Measurements from ENCODE around the gene CXCL9. TPM values are rescaled to one million over a fixed set of nuclear protein-coding genes. Genes with fewer than 3 reads are reported as not detected.

The CXCL9 gene
- total RNA-seq, 1 experiment from 2014 or later: not detected

DNA sequence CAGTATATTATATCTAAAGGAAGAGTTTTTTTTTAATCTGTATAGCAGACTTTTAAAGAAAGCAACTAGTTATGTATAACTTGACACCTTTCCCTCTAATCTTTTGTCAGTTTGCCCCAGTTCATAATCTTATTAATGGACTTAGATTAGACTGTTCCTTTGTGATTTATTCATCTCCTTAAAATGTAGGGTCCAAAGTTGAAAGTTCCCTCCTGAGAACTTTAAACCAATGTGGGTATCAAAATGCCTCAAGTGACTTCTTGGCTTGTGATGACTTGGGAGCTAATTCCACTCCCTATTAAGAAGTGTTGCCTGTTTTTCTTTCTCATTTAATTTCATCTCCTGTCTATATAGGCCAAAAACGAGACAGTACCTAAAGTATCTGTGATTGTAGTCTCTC, 10.2 kb downstream of the CXCL9 start:
- Histone ChIP-seq H3K9me3 (ENCODE audit: low read length) (no peaks in the 10 kb centered on the region), H3K27ac (ENCODE audit: low read length) (no peak overlapping the region), H3K9ac (ENCODE audit: low read length) (no peak overlapping the region), H4K20me1 (ENCODE audit: insufficient read depth, low read depth, low read length) (no peaks in the 10 kb centered on the region), H3K36me3 (ENCODE audit: insufficient read depth, low read length) (no peaks in the 10 kb centered on the region), H3K9me2 (replicated peaks; ENCODE audit: insufficient read depth, low read length) (no peaks in the 10 kb centered on the region), H3K4me2 (ENCODE audit: low read depth, low read length, poor library complexity, severe bottlenecking) (no peak overlapping the region), H3K4me1 (ENCODE audit: low read length) (no peaks in the 10 kb centered on the region), H3K79me2 (ENCODE audit: low read length) (no peaks in the 10 kb centered on the region), H3K27me3 (ENCODE audit: low read length) (no peaks in the 10 kb centered on the region), H3K4me3 (ENCODE audit: low read length) (no peak overlapping the region), H2AFZ (ENCODE audit: low read length) (no peak overlapping the region)
- no peak for DNase-seq

DNA sequence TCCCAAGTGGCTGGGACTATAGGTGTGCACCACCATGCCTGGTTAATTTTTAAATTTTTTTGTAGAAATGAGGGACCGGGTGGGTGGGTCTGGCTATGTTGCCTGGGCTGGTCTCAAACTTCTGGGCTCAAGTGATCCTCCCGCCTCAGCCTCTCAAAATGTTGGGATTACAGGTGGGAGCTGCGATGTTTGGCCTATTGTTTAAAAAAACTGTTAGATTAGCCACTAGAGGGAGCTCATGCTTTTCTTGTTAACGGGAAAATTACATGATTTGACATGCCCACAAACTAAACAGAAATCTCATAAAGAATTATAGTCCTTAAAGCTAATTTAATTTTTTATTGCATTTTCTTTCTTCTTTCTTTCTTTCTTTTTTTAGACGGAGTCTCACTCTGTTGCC, 11.6 kb downstream of the CXCL9 start:
- Histone ChIP-seq H3K36me3 (ENCODE audit: insufficient read depth, low read length) (no peaks in the 10 kb centered on the region), H3K9ac (ENCODE audit: low read length) (no peak overlapping the region), H3K79me2 (ENCODE audit: low read length) (peaks cover under 1% of the 10 kb centered on the region), H3K4me2 (ENCODE audit: low read depth, low read length, poor library complexity, severe bottlenecking) (no peak overlapping the region), H4K20me1 (ENCODE audit: insufficient read depth, low read depth, low read length) (no peaks in the 10 kb centered on the region), H3K4me3 (ENCODE audit: low read length) (no peak overlapping the region), H3K27me3 (ENCODE audit: low read length) (no peaks in the 10 kb centered on the region), H3K9me2 (replicated peaks; ENCODE audit: insufficient read depth, low read length) (no peaks in the 10 kb centered on the region), H3K4me1 (ENCODE audit: low read length) (0 out of 2 replicates have a peak, but pooled peaks cover 3% of the 10 kb centered on the region), H3K9me3 (ENCODE audit: low read length) (no peaks in the 10 kb centered on the region), H3K27ac (ENCODE audit: low read length) (no peak overlapping the region), H2AFZ (ENCODE audit: low read length) (no peak overlapping the region)
- peak; percentile 77 for DNase-seq

DNA sequence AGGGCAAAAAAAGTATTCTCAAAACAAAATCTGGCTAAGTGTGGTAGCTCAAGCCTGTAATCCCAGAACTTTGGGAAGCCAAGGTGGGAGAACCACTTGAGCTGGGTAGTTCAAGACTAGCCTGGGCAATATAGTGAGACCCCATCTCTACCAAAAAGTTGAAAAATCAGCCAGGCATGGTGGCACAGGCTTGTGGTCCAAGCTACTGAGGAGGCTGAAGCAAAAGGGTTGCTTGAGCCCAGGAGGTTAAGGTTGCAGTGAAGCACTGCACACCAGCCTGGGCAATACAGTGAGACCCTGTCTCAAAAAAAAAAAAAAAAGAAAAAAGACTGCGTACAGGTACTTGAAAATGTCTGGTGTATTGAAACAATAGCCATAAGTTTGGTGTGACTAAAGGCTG, 14.8 kb downstream of the CXCL9 start:
- Histone ChIP-seq H3K9me3 (ENCODE audit: low read length) (no peaks in the 10 kb centered on the region), H3K27me3 (ENCODE audit: low read length) (no peaks in the 10 kb centered on the region), H3K4me3 (ENCODE audit: low read length) (no peak overlapping the region), H3K27ac (ENCODE audit: low read length) (no peak overlapping the region), H3K9me2 (replicated peaks; ENCODE audit: insufficient read depth, low read length) (no peaks in the 10 kb centered on the region), H3K4me1 (ENCODE audit: low read length) (peaks cover 14% of the 10 kb centered on the region), H3K9ac (ENCODE audit: low read length) (no peak overlapping the region), H3K4me2 (ENCODE audit: low read depth, low read length, poor library complexity, severe bottlenecking) (no peak overlapping the region), H2AFZ (ENCODE audit: low read length) (no peak overlapping the region), H3K79me2 (ENCODE audit: low read length) (peaks cover 33% of the 10 kb centered on the region), H4K20me1 (ENCODE audit: insufficient read depth, low read depth, low read length) (no peaks in the 10 kb centered on the region), H3K36me3 (ENCODE audit: insufficient read depth, low read length) (no peaks in the 10 kb centered on the region)
- no peak for DNase-seq

DNA sequence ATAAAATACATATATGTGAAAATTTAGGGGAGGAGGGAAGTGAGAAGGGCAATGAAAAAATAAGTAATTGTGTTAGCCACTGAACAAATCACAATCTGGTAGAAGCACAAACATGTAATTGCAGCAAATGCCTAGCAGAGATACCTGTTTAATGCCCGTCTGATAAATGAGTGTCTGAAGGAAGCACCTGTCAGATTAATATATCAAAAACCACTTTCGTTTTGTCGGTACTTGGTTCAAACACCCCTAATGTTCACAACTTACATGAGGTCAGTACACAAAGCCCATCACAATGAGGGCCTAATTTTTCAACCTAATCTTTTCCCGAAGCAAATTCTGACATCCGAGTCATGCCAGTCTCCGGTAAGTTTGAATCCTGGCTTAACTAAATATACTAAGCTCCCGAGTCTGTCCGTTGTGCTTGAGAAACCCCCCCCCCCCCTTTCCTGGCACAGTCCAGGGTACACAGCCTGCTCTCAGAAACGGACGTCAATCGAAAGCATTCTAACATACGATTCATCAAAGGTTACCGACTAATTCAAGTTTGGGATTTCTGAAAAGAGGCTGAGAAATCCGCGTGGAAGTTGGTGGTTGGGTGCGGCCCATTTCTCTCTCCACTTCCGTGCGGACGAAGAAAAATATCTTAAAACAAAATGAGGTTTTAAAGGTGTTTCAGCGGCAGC, 17.3 kb downstream of the CXCL9 start:
- peak overlapping the region; percentile 89 for H3K4me3 ChIP-seq (ENCODE audit: low read length)
- H2AFZ ChIP-seq (ENCODE audit: low read length): no peak overlapping the region
- H3K4me1 ChIP-seq (ENCODE audit: low read length): peaks cover 14% of the 10 kb centered on the region
- peak overlapping the region; percentile 91 for H3K4me2 ChIP-seq (ENCODE audit: low read depth, low read length, poor library complexity, severe bottlenecking)
- peak overlapping the region; percentile 85 for H3K9ac ChIP-seq (ENCODE audit: low read length)
- no peaks in the 10 kb centered on the region for H3K9me3 ChIP-seq (ENCODE audit: low read length)
- H3K9me2 ChIP-seq (replicated peaks; ENCODE audit: insufficient read depth, low read length): no peaks in the 10 kb centered on the region
- H3K36me3 ChIP-seq (ENCODE audit: insufficient read depth, low read length): no peaks in the 10 kb centered on the region
- no peaks in the 10 kb centered on the region for H3K27me3 ChIP-seq (ENCODE audit: low read length)
- H3K27ac ChIP-seq (ENCODE audit: low read length): no peak overlapping the region; the same call in 1 of the 2 replicates
- H3K79me2 ChIP-seq (ENCODE audit: low read length): peaks cover 58% of the 10 kb centered on the region
- H4K20me1 ChIP-seq (ENCODE audit: insufficient read depth, low read depth, low read length): no peaks in the 10 kb centered on the region
- DNase-seq: peak; percentile 45

DNA sequence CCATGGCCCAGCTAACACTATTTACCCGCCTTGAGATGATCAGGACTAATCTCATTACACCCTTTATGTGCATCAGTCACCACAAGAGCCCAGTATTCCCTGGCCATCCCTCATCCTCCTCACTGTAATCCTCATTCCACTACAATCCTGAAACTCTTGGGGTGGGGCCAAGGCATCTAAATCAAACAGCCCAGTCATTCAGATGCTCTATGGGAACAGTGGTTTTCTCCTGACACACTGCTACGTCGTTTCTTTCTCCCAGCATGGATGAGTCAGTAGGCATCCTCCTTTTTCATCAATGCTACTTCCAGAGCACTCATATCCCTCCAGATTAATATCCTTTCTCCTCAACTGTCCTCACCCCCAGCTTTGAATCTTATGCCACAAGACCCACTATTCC, 22.2 kb downstream of the CXCL9 start:
- H4K20me1 ChIP-seq (ENCODE audit: insufficient read depth, low read depth, low read length): no peaks in the 10 kb centered on the region
- H3K9me3 ChIP-seq (ENCODE audit: low read length): no peaks in the 10 kb centered on the region
- no peak overlapping the region for H3K4me2 ChIP-seq (ENCODE audit: low read depth, low read length, poor library complexity, severe bottlenecking)
- H3K9me2 ChIP-seq (replicated peaks; ENCODE audit: insufficient read depth, low read length): no peaks in the 10 kb centered on the region
- H3K4me1 ChIP-seq (ENCODE audit: low read length): peaks cover 12% of the 10 kb centered on the region
- no peak overlapping the region for H3K27ac ChIP-seq (ENCODE audit: low read length)
- peaks cover 60% of the 10 kb centered on the region for H3K79me2 ChIP-seq (ENCODE audit: low read length)
- no peak overlapping the region for H3K4me3 ChIP-seq (ENCODE audit: low read length)
- no peak overlapping the region for H3K9ac ChIP-seq (ENCODE audit: low read length)
- H3K27me3 ChIP-seq (ENCODE audit: low read length): no peaks in the 10 kb centered on the region
- no peaks in the 10 kb centered on the region; the same call in none of the 2 replicates for H3K36me3 ChIP-seq (ENCODE audit: insufficient read depth, low read length)
- H2AFZ ChIP-seq (ENCODE audit: low read length): no peak overlapping the region
- no peak for DNase-seq

DNA sequence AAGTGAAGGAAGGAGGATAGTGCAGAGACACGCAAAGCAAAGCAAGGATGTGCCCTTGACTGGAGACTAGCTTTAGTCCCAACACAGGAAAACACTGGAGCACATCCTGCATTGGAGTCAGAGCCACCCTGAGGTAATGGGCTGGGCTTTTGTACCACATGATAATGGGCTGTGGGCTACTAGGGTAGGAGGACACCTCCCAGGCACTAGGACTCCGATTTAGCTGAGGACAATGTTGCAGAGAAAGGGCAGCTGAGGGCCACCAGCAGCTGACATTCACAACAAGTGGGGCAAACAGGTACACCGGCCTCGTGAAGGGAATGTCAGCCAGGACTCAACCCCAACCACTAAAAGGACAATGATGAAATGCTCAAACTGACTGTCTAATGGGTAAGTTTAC, 26.7 kb downstream of the CXCL9 start:
- H4K20me1 ChIP-seq (ENCODE audit: insufficient read depth, low read depth, low read length): no peaks in the 10 kb centered on the region
- H3K27ac ChIP-seq (ENCODE audit: low read length): no peak overlapping the region
- DNase-seq: no peak
- no peaks in the 10 kb centered on the region for H3K9me3 ChIP-seq (ENCODE audit: low read length)
- peaks cover 14% of the 10 kb centered on the region for H3K79me2 ChIP-seq (ENCODE audit: low read length)
- H3K9me2 ChIP-seq (replicated peaks; ENCODE audit: insufficient read depth, low read length): no peaks in the 10 kb centered on the region
- no peak overlapping the region for H3K9ac ChIP-seq (ENCODE audit: low read length)
- H3K36me3 ChIP-seq (ENCODE audit: insufficient read depth, low read length): peaks cover 28% of the 10 kb centered on the region
- H3K27me3 ChIP-seq (ENCODE audit: low read length): no peaks in the 10 kb centered on the region
- no peak overlapping the region for H3K4me2 ChIP-seq (ENCODE audit: low read depth, low read length, poor library complexity, severe bottlenecking)
- no peaks in the 10 kb centered on the region for H3K4me1 ChIP-seq (ENCODE audit: low read length)
- H3K4me3 ChIP-seq (ENCODE audit: low read length): no peak overlapping the region
- no peak overlapping the region for H2AFZ ChIP-seq (ENCODE audit: low read length)

DNA sequence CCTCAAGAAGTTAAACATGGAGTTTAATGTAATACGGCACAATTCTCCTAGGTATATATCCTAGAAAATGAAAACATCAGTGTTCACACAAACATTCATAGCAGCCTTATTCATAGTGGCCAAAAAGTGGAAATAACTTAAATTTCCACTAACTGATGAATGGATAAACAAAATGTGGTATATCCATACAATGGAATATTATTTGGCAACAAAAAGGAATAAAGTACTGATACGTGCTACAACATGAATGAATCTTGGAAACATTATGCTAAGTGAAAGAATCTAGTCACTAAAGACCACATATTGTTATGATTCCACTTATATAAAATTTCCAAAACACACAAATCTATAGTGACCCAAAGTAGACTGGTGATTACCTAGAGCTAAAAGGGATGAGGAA, 31.1 kb downstream of the CXCL9 start:
- H2AFZ ChIP-seq (ENCODE audit: low read length): no peak overlapping the region
- H3K36me3 ChIP-seq (ENCODE audit: insufficient read depth, low read length): peaks cover 31% of the 10 kb centered on the region
- no peak overlapping the region for H3K4me3 ChIP-seq (ENCODE audit: low read length)
- H3K27ac ChIP-seq (ENCODE audit: low read length): no peak overlapping the region
- H3K9me2 ChIP-seq (replicated peaks; ENCODE audit: insufficient read depth, low read length): no peaks in the 10 kb centered on the region
- H4K20me1 ChIP-seq (ENCODE audit: insufficient read depth, low read depth, low read length): no peaks in the 10 kb centered on the region
- no peaks in the 10 kb centered on the region for H3K9me3 ChIP-seq (ENCODE audit: low read length)
- no peaks in the 10 kb centered on the region for H3K27me3 ChIP-seq (ENCODE audit: low read length)
- no peaks in the 10 kb centered on the region for H3K4me1 ChIP-seq (ENCODE audit: low read length)
- no peak for DNase-seq
- no peak overlapping the region for H3K4me2 ChIP-seq (ENCODE audit: low read depth, low read length, poor library complexity, severe bottlenecking)
- no peaks in the 10 kb centered on the region for H3K79me2 ChIP-seq (ENCODE audit: low read length)
- H3K9ac ChIP-seq (ENCODE audit: low read length): no peak overlapping the region

DNA sequence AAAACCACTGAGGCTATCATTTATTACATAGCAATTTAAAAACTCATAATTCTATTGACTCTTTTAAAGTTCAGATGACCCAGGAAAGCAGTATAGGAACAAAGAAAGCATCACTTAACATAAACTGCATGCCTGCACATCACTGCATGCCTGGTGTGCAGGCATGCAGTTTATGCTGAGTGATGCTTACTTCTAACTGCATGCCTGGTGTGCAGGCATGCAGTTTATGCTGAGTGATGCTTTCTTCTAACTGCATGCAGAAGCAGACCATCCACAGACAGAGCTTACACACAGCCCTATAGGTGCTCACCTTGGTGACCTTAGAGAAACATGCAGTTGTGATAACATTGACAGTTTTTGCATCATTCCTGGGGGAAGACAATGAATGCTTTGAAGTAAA, 33.5 kb downstream of the CXCL9 start:
- Histone ChIP-seq H3K9me2 (replicated peaks; ENCODE audit: insufficient read depth, low read length) (no peaks in the 10 kb centered on the region), H3K79me2 (ENCODE audit: low read length) (no peaks in the 10 kb centered on the region), H3K4me3 (ENCODE audit: low read length) (no peak overlapping the region), H3K27me3 (ENCODE audit: low read length) (no peaks in the 10 kb centered on the region), H3K36me3 (ENCODE audit: insufficient read depth, low read length) (peaks cover 38% of the 10 kb centered on the region), H3K27ac (ENCODE audit: low read length) (no peak overlapping the region), H4K20me1 (ENCODE audit: insufficient read depth, low read depth, low read length) (no peaks in the 10 kb centered on the region), H3K4me2 (ENCODE audit: low read depth, low read length, poor library complexity, severe bottlenecking) (no peak overlapping the region), H3K9me3 (ENCODE audit: low read length) (no peaks in the 10 kb centered on the region), H3K9ac (ENCODE audit: low read length) (no peak overlapping the region), H3K4me1 (ENCODE audit: low read length) (no peaks in the 10 kb centered on the region), H2AFZ (ENCODE audit: low read length) (no peak overlapping the region)
- no peak for DNase-seq

All from Karpas-422 (cell line).